B cell (primary cell): ENCODE measurements around the gene WASF2. TPM values are rescaled to one million over a fixed set of nuclear protein-coding genes. Genes with fewer than 3 reads are reported as not detected.

Experiments
- ATAC-seq: fragments of 200-7000 bp; cut with Tn5 transposase; one replicate; pipeline ENCODE4 v1.10.0; 2021; ENCODE audit warnings: low read depth, mild to moderate bottlenecking, moderate number of reproducible peaks, moderate library complexity
- CTCF ChIA-PET: fragments of 350-600 bp; sonication (Branson Sonifier 250); formaldehyde crosslinking; loops from one replicate; lab custom pipeline; 2021; ENCODE audit warnings: antibody characterized with exemption, inconsistent platforms; lab: Charles Lee
- POLR2A ChIA-PET: fragments of 350-600 bp; sonication (Branson Sonifier 250); formaldehyde crosslinking; loops from one replicate; lab custom pipeline; 2021; ENCODE audit warnings: antibody characterized with exemption; lab: Charles Lee
- DNase-seq: peaks from one replicate; pipeline ENCODE4 v3.0.0; 2013
- H2AFZ ChIP-seq: 2 replicates; pipeline ENCODE4 v1.6.1; 2012; ENCODE audit warnings: mild to moderate bottlenecking, low read depth, low read length; ENCODE audit not compliant: insufficient read depth, poor library complexity, severe bottlenecking
- H3K27ac ChIP-seq, 2 donors: 1 replicate in 1 of 2; 2 replicates in 1 of 2; pipeline ENCODE4 v1.5.1; 2012 to 2013; ENCODE audit warnings: low read length in 2 of 2, mild to moderate bottlenecking in 2 of 2, moderate library complexity in 1 of 2
- H3K27me3 ChIP-seq, 4 experiments: fragments of 200-600 bp in 1 of 4; sonication (generic) in 1 of 4; replicated peaks in 1 of 4; 1 replicate in 2 of 4; 2 replicates in 2 of 4; pipeline versions ENCODE4 v1.6.1 to v1.7.0; 2013 to 2016; ENCODE audit warnings: low read length in 3 of 4, mild to moderate bottlenecking in 2 of 4, mixed read lengths in 1 of 4, moderate library complexity in 1 of 4; ENCODE audit not compliant: insufficient read depth in 4 of 4, control insufficient read depth in 3 of 4; ENCODE audit errors: control extremely low read depth in 1 of 4
- H3K36me3 ChIP-seq, 2 experiments: replicated peaks in 1 of 2; 1 replicate in 1 of 2; 2 replicates in 1 of 2; pipeline versions ENCODE4 v1.6.1 to v1.7.1; 2013; ENCODE audit warnings: low read length in 1 of 2; ENCODE audit not compliant: insufficient read depth in 2 of 2, control insufficient read depth in 1 of 2; ENCODE audit errors: control extremely low read depth in 1 of 2, extremely low read depth in 1 of 2
- H3K4me1 ChIP-seq, 2 donors: fragments of 200-600 bp in 1 of 2; sonication (generic) in 1 of 2; 1 replicate in 1 of 2; 2 replicates in 1 of 2; pipeline versions ENCODE4 v1.5.1 to v1.6.1; 2013 to 2017; ENCODE audit warnings: low read length in 2 of 2; ENCODE audit not compliant: control insufficient read depth in 2 of 2, insufficient read depth in 2 of 2
- H3K4me2 ChIP-seq: replicated peaks from 2 replicates; pipeline ENCODE3; 2012; ENCODE audit warnings: mild to moderate bottlenecking, low read depth, low read length; ENCODE audit not compliant: poor library complexity, severe bottlenecking
- H3K4me3 ChIP-seq, 5 experiments: fragments of 200-600 bp in 1 of 5; sonication (generic) in 1 of 5; 1 replicate in 3 of 5; 2 replicates in 2 of 5; pipeline versions ENCODE4 v1.5.1 to v1.7.0; 2011 to 2016; ENCODE audit warnings: low read length in 4 of 5, mild to moderate bottlenecking in 4 of 5, low read depth in 2 of 5, control low read depth in 1 of 5, moderate library complexity in 1 of 5; ENCODE audit not compliant: insufficient read depth in 1 of 5; ENCODE audit errors: control extremely low read depth in 1 of 5, extremely low read depth in 1 of 5
- H3K79me2 ChIP-seq: fragments of 200-600 bp; sonication (generic); one replicate; pipeline ENCODE4 v1.6.0; 2016; ENCODE audit warnings: low read length; ENCODE audit not compliant: control insufficient read depth, insufficient read depth
- H3K9ac ChIP-seq: fragments of 200-600 bp; sonication (generic); 2 replicates; pipeline ENCODE4 v1.6.1; 2017; ENCODE audit warnings: mild to moderate bottlenecking, low read length, moderate library complexity
- H3K9me3 ChIP-seq, 3 donors: one replicate each; pipeline versions ENCODE4 v1.6.1 to v1.7.1; 2013; ENCODE audit warnings: low read length in 2 of 3; ENCODE audit not compliant: control insufficient read depth in 2 of 3, insufficient read depth in 1 of 3; ENCODE audit errors: control extremely low read depth in 1 of 3
- H4K20me1 ChIP-seq: 2 replicates; pipeline ENCODE4 v1.6.0; 2012; ENCODE audit warnings: mild to moderate bottlenecking, low read length; ENCODE audit not compliant: insufficient read depth, control insufficient read depth, poor library complexity, severe bottlenecking
- H3K27ac Mint-ChIP-seq: one replicate; pipeline ENCODE4 v1.8.0; 2021; ENCODE audit warnings: mixed read lengths
- H3K27me3 Mint-ChIP-seq: one replicate; pipeline ENCODE4 v1.8.0; 2021; ENCODE audit warnings: mixed read lengths
- H3K4me1 Mint-ChIP-seq: one replicate; pipeline ENCODE4 v1.8.0; 2021; ENCODE audit warnings: mixed read lengths
- H3K4me3 Mint-ChIP-seq: one replicate; pipeline ENCODE4 v1.8.0; 2021; ENCODE audit warnings: mixed read lengths
- H3K9me3 Mint-ChIP-seq: one replicate; pipeline ENCODE4 v1.8.0; 2022; ENCODE audit warnings: mixed read lengths; ENCODE audit not compliant: insufficient read depth
- EZH2 ChIP-seq: IDR thresholded peaks from 2 replicates; pipeline ENCODE4 v1.6.1; 2012; ENCODE audit warnings: borderline replicate concordance, low read depth, mild to moderate bottlenecking, moderate library complexity, low read length; ENCODE audit not compliant: insufficient read depth, poor library complexity, severe bottlenecking
- WGBS: methylation state at CpG from one replicate; pipeline ENCODE4 v1.1.5; 2013; ENCODE audit warnings: missing lambda C conversion rate; ENCODE audit not compliant: insufficient coverage; 5-methylcytosine and 5-hydroxymethylcytosine counted together
- intact Hi-C: fragments of 100-400 bp; cut with micrococcal nuclease; formaldehyde crosslinking; loops from one replicate; pipeline ENCODE4 v1.10.0; 2022
- polyA plus RNA-seq: library from polyadenylated mRNA; depleted of rRNA; stranded (reverse); fragments of >200 nt; gene quantifications from 2 replicates; pipeline ENCODE4 v1.2.3, GENCODE V29; 2012
- total RNA-seq, 2 donors: library from RNA; stranded (reverse); fragments of 120-200 nt in 1 of 2; gene quantifications; 1 replicate in 1 of 2; 2 replicates in 1 of 2; pipeline versions ENCODE4 v1.2.3 to v1.2.4, GENCODE V29; 2013 to 2022
- TF ChIP-seq, protein P1 (sequence below): fragments of 200-600 bp; IDR thresholded peaks from one replicate; pipeline ENCODE4 v1.8.0; 2022; ENCODE audit warnings: antibody characterized with exemption, mild to moderate bottlenecking

WASF2 gene
- total and polyA plus RNA-seq, 2 donors (not counting 1 experiment from before 2014, with no cell fraction given), result 67.4 to 169 TPM

DNA sequence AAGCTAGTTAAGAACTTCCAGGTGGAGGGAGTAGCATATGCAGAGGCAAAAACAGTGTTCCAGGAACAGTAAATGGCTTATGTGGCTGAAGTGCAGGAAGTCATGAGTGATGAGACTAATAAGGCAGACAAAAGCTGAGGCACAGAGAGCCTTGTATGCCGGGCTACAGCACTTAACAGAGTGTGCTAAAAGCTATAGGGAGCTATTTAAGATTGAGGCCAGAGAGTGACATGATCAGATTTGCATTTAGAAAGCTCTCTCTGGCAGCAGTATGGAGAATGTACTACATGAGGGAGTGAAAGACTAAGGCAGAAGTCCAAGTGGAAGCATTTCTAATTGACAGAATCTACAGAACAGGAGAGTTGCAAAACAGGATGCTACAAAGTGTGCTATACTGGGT, 38.6 kb downstream of the WASF2 start:
- POLR2A ChIA-PET, result interaction anchor here (0.6 kb wide), 1 partner anchor 19 kb away, joined by 6 read pairs; no protein-coding TSS in a partner anchor

DNA sequence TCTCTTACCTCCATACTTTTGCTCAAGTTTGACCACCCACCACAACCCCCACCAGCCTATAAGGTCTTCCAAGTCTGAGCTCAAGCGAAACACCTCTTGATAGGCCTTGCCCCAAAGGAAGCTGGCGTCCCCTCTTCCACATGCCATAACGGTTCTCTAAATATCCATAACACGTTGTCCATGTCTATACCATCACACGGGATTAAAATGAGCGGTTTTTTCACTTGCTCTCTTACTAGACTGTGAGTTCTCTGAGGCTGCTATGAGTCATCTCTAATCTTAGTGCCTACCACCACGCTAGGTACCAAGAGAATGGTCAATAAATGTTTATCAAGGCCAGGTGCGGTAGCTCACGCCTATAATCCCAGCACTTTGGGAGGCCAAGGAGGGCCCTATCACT, 41.0 kb downstream of the WASF2 start:
- intact Hi-C loops, result no loop called here
- H3K27ac Mint-ChIP-seq, result peak overlapping the region; percentile 21

More for the DNA sequence above, 38.6 kb downstream of the WASF2 start:
- TF ChIP-seq, protein P1, sequence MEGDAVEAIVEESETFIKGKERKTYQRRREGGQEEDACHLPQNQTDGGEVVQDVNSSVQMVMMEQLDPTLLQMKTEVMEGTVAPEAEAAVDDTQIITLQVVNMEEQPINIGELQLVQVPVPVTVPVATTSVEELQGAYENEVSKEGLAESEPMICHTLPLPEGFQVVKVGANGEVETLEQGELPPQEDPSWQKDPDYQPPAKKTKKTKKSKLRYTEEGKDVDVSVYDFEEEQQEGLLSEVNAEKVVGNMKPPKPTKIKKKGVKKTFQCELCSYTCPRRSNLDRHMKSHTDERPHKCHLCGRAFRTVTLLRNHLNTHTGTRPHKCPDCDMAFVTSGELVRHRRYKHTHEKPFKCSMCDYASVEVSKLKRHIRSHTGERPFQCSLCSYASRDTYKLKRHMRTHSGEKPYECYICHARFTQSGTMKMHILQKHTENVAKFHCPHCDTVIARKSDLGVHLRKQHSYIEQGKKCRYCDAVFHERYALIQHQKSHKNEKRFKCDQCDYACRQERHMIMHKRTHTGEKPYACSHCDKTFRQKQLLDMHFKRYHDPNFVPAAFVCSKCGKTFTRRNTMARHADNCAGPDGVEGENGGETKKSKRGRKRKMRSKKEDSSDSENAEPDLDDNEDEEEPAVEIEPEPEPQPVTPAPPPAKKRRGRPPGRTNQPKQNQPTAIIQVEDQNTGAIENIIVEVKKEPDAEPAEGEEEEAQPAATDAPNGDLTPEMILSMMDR, result no peak
- Mint-ChIP-seq H3K9me3 (no peaks in the 10 kb centered on the region), H3K4me3 (no peak overlapping the region), H3K27me3 (no peaks in the 10 kb centered on the region), H3K4me1 (peaks cover 57% of the 10 kb centered on the region), H3K27ac (peak overlapping the region; percentile 15)
- Histone ChIP-seq H3K4me1 (peaks cover 22 to 26% of the 10 kb centered on the region in 2 donors), H3K27ac (peak overlapping the region in 1 of 2 donors; percentile 18), H3K9me3 (no peaks in the 10 kb centered on the region), H3K27me3 (no peaks in the 10 kb centered on the region), H2AFZ (no peak overlapping the region), H3K4me3 (no peak overlapping the region), H3K9ac (no peak overlapping the region), H3K4me2 (no peak overlapping the region), H3K79me2 (peaks cover 98% of the 10 kb centered on the region), H3K36me3 (peaks cover 8 to 29% of the 10 kb centered on the region in 2 experiments), H4K20me1 (peaks cover 61% of the 10 kb centered on the region)
- 40% methylated on average over 1 of the region's 1 CpG for WGBS
- no peak for ATAC-seq
- intact Hi-C loops, result no loop called here
- no peak for DNase-seq
- CTCF ChIA-PET, result interaction anchor here (0.8 to 1.5 kb wide), 3 partner anchors 8 to 56 kb away, joined by 3 to 5 read pairs (median 3); no protein-coding TSS in a partner anchor

More for the DNA sequence above, 41.0 kb downstream of the WASF2 start:
- Histone ChIP-seq H3K4me1 (peaks cover 20 to 31% of the 10 kb centered on the region in 2 donors), H3K27ac (peak overlapping the region in 1 of 2 donors; percentile 28), H4K20me1 (peaks cover 55% of the 10 kb centered on the region), H3K79me2 (peaks cover 97% of the 10 kb centered on the region), H3K36me3 (peaks cover 11 to 17% of the 10 kb centered on the region in 2 experiments), H3K4me2 (no peak overlapping the region), H3K27me3 (no peaks in the 10 kb centered on the region), H2AFZ (no peak overlapping the region), H3K9me3 (no peaks in the 10 kb centered on the region), H3K4me3 (no peak overlapping the region), H3K9ac (no peak overlapping the region)
- 76% methylated on average over 5 of the region's 9 CpGs for WGBS
- Mint-ChIP-seq H3K4me1 (peaks cover 60% of the 10 kb centered on the region), H3K27me3 (no peaks in the 10 kb centered on the region), H3K4me3 (no peak overlapping the region), H3K9me3 (no peaks in the 10 kb centered on the region)
- TF ChIP-seq EZH2, result no peak
- TF ChIP-seq, protein P1, result no peak
- ATAC-seq (no peak), DNase-seq (no peak)
- POLR2A ChIA-PET, result no interaction called here
- CTCF ChIA-PET, result no interaction called here
